Keratinocyte (primary cell): ENCODE results near the gene NINJ2.

Experiments
- EZH2 ChIP-seq: IDR thresholded peaks from one replicate; pipeline ENCODE4 v1.6.1; 2012; ENCODE audit warnings: inconsistent platforms, mild to moderate bottlenecking, low read length, moderate library complexity
- TF ChIP-seq, protein P1 (sequence below), 3 experiments: IDR thresholded peaks in 1 of 3; conservative IDR thresholded peaks in 1 of 3; optimal IDR thresholded peaks in 1 of 3; 2 replicates in 2 of 3; 3 replicates in 1 of 3; pipeline versions ENCODE3 to v1.5.1; 2011; ENCODE audit warnings: low read length in 3 of 3, mild to moderate bottlenecking in 3 of 3, moderate library complexity in 2 of 3, control low read depth in 1 of 3, inconsistent platforms in 1 of 3; ENCODE audit not compliant: insufficient read depth in 2 of 3; ENCODE audit errors: extremely low read depth in 1 of 3

DNA sequence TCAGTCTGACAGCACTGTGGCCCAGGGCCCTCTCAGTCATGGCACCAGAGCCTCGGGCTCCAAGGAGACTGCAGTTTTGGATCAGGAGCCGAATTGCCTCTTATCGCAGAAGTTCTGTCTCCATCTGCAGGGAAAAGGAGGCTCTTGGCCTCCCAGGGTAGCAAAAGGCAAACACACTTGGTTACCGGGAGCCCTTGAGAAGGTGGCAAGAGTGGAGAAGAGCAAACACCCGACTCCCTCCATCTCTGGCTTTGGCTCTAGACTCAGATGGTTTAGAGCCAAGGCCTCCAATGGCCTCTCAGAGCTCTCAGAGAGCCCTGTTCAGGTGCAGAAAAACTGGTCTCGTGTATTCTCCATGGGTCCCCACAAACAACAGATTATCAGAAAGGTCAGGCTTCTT lies 44.6 kb downstream of the NINJ2 start:
- no peak for TF ChIP-seq EZH2
- TF ChIP-seq, protein P1, sequence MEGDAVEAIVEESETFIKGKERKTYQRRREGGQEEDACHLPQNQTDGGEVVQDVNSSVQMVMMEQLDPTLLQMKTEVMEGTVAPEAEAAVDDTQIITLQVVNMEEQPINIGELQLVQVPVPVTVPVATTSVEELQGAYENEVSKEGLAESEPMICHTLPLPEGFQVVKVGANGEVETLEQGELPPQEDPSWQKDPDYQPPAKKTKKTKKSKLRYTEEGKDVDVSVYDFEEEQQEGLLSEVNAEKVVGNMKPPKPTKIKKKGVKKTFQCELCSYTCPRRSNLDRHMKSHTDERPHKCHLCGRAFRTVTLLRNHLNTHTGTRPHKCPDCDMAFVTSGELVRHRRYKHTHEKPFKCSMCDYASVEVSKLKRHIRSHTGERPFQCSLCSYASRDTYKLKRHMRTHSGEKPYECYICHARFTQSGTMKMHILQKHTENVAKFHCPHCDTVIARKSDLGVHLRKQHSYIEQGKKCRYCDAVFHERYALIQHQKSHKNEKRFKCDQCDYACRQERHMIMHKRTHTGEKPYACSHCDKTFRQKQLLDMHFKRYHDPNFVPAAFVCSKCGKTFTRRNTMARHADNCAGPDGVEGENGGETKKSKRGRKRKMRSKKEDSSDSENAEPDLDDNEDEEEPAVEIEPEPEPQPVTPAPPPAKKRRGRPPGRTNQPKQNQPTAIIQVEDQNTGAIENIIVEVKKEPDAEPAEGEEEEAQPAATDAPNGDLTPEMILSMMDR (optimal IDR thresholded peaks at IDR 0.05 in 1 of 3, IDR thresholded peaks at IDR 0.05 in 1 of 3, conservative IDR thresholded peaks at IDR 0.05 in 1 of 3; ENCODE audit: extremely low read depth in 1 of 3, insufficient read depth in 2 of 3, low read length in 3 of 3), result no peak
